Spleen (tissue), 11 donors: Measurements from ENCODE around the gene IL1RAPL1. TPM values are rescaled to one million over a fixed set of nuclear protein-coding genes. Genes with fewer than 3 reads are reported as not detected.

Experiments
- DNase-seq: peaks from one replicate; pipeline ENCODE4 v3.0.0-alpha.2; 2020
- H3K27ac ChIP-seq, 8 donors: fragments of 200-600 bp; sonication (generic) in 7 of 8; 1 replicate in 4 of 8; 2 replicates in 4 of 8; pipeline versions ENCODE4 v1.5.0 to v1.8.0; 2016 to 2021; ENCODE audit warnings: inconsistent platforms in 4 of 8, mild to moderate bottlenecking in 4 of 8, moderate library complexity in 1 of 8
- H3K27me3 ChIP-seq, 7 donors: fragments of 200-600 bp; sonication (generic) in 6 of 7; replicated peaks in 1 of 7; 1 replicate in 4 of 7; 2 replicates in 3 of 7; pipeline versions ENCODE4 v1.5.0 to v1.8.0; 2016 to 2021; ENCODE audit warnings: inconsistent platforms in 3 of 7, mild to moderate bottlenecking in 1 of 7
- H3K36me3 ChIP-seq, 6 donors: fragments of 200-600 bp; sonication (generic) in 5 of 6; 1 replicate in 4 of 6; 2 replicates in 2 of 6; pipeline versions ENCODE4 v1.5.0 to v1.8.0; 2016 to 2021; ENCODE audit warnings: inconsistent platforms in 2 of 6
- H3K4me1 ChIP-seq, 6 donors: fragments of 200-600 bp; sonication (generic) in 5 of 6; 1 replicate in 3 of 6; 2 replicates in 3 of 6; pipeline versions ENCODE4 v1.5.0 to v1.8.0; 2016 to 2021; ENCODE audit warnings: inconsistent platforms in 3 of 6
- H3K4me3 ChIP-seq, 8 donors: fragments of 200-600 bp; sonication (generic) in 7 of 8; 1 replicate in 4 of 8; 2 replicates in 4 of 8; pipeline versions ENCODE4 v1.5.0 to v1.8.0; 2016 to 2021; ENCODE audit warnings: inconsistent platforms in 4 of 8, mild to moderate bottlenecking in 4 of 8, moderate library complexity in 2 of 8
- H3K9me3 ChIP-seq, 8 donors: fragments of 200-600 bp; sonication (generic) in 7 of 8; 1 replicate in 4 of 8; 2 replicates in 4 of 8; pipeline versions ENCODE4 v1.5.0 to v1.8.0; 2016 to 2021; ENCODE audit warnings: inconsistent platforms in 4 of 8
- POLR2A ChIP-seq, 3 donors: fragments of 450-650 bp; IDR thresholded peaks; one replicate each; pipeline ENCODE4 v1.5.1; 2017; ENCODE audit warnings: antibody characterized with exemption in 3 of 3, mild to moderate bottlenecking in 1 of 3
- POLR2AphosphoS5 ChIP-seq, 3 donors: sonication (generic); formaldehyde crosslinking; IDR thresholded peaks; one replicate each; pipeline ENCODE4 v1.5.1; 2017; ENCODE audit warnings: antibody characterized with exemption in 3 of 3
- WGBS, 5 donors: extraction: QIAGEN DNeasy Blood & Tissue Kit in 3 of 5; methylation state at CpG; one replicate each; pipeline versions ENCODE4 v1.1.5 to v1.1.7; 2013 to 2018; 5-methylcytosine and 5-hydroxymethylcytosine counted together
- intact Hi-C: fragments of 100-400 bp; cut with DNase I; formaldehyde crosslinking; loops from one replicate; pipeline ENCODE4 v1.15.0; 2023; ENCODE audit warnings: low total_unique reads
- polyA plus RNA-seq, 3 donors: library from polyadenylated mRNA; stranded (reverse); fragments of 200-250 nt; gene quantifications; one replicate each; pipeline ENCODE4 v1.2.1, GENCODE V29; 2013
- total RNA-seq, 7 donors: library from RNA; depleted of rRNA in 3 of 7; stranded (reverse); fragments of >200 nt in 3 of 7; fragmentation: NEBNext Ultra II Directional in 4 of 7; extraction: Animal tissue kit (Norgen Biotek cat#: 25700) in 4 of 7; gene quantifications; one replicate each; pipeline versions ENCODE4 v1.1.0 to v1.2.1, GENCODE V29; 2016 to 2021
- TF ChIP-seq, protein P1 (sequence below), 11 experiments: fragments of 200-600 bp in 7 of 11; fragments of 450-650 bp in 4 of 11; sonication (generic) in 4 of 11; IDR thresholded peaks in 8 of 11; conservative IDR thresholded peaks in 3 of 11; 1 replicate in 7 of 11; 2 replicates in 4 of 11; pipeline versions ENCODE4 v1.4.0 to v1.8.0; 2016 to 2021; ENCODE audit warnings: antibody characterized with exemption in 11 of 11, inconsistent platforms in 4 of 11, mild to moderate bottlenecking in 1 of 11
- donor health status: healthy with polysubstance abuse.
- donor health status: DM: no; HTN: no; CAD: no; lungs with moderate emphysema.
- donor health status: DM: no; HTN: no; CAD: no.
- donor health status: Bipolar disorder and iron deficiency.
- donor health status: healthy.
- donor health status: DM: no; HTN: no; CAD: no.
- donor health status: DM: yes; HTN: yes; CAD: no.

Gene IL1RAPL1
- total and polyA plus RNA-seq, 10 donors, result 0.03 to 0.19 TPM; not detected in 8

- WGBS, 5 donors, result 39 to 75% (median 56%) methylated on average over 2 of the region's 2 CpGs
- intact Hi-C loops, result no loop called here
These were observed 1339.4 kb downstream of the IL1RAPL1 start for GRCh38 chrX:29926659-29927058.

GRCh38 chrX:29935455-29935854, 1348.2 kb downstream of the IL1RAPL1 start:
- Histone ChIP-seq H3K27me3 (no peaks in the 10 kb centered on the region), H3K36me3 (no peaks in the 10 kb centered on the region), H3K9me3 (no peaks in the 10 kb centered on the region), H3K27ac (no peak overlapping the region), H3K4me1 (no peaks in the 10 kb centered on the region), H3K4me3 (no peak overlapping the region)
- 47 to 67% (median 54%) methylated on average over 1 of the region's 1 CpG for WGBS, 5 donors
- no peak for TF ChIP-seq POLR2A (IDR thresholded peaks at IDR 0.05)
- no peak for TF ChIP-seq POLR2AphosphoS5 (IDR thresholded peaks at IDR 0.05)
- TF ChIP-seq, protein P1, sequence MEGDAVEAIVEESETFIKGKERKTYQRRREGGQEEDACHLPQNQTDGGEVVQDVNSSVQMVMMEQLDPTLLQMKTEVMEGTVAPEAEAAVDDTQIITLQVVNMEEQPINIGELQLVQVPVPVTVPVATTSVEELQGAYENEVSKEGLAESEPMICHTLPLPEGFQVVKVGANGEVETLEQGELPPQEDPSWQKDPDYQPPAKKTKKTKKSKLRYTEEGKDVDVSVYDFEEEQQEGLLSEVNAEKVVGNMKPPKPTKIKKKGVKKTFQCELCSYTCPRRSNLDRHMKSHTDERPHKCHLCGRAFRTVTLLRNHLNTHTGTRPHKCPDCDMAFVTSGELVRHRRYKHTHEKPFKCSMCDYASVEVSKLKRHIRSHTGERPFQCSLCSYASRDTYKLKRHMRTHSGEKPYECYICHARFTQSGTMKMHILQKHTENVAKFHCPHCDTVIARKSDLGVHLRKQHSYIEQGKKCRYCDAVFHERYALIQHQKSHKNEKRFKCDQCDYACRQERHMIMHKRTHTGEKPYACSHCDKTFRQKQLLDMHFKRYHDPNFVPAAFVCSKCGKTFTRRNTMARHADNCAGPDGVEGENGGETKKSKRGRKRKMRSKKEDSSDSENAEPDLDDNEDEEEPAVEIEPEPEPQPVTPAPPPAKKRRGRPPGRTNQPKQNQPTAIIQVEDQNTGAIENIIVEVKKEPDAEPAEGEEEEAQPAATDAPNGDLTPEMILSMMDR (IDR thresholded peaks at IDR 0.05 in 8 of 11, conservative IDR thresholded peaks at IDR 0.05 in 3 of 11), result no peak
- DNase-seq, result no peak
- intact Hi-C loops, result no loop called here

More at GRCh38 chrX:29926659-29927058, 1339.4 kb downstream of the IL1RAPL1 start:
- TF ChIP-seq POLR2A (IDR thresholded peaks at IDR 0.05) (no peak), POLR2AphosphoS5 (IDR thresholded peaks at IDR 0.05) (no peak)
- TF ChIP-seq, protein P1 (IDR thresholded peaks at IDR 0.05 in 8 of 11, conservative IDR thresholded peaks at IDR 0.05 in 3 of 11), result no peak
- H3K27me3 ChIP-seq, result peaks cover 0 to 5% (median 0%) of the 10 kb centered on the region in 7 donors
- H3K4me3 ChIP-seq, result no peak overlapping the region
- H3K27ac ChIP-seq, result no peak overlapping the region
- no peak for DNase-seq
- no peaks in the 10 kb centered on the region for H3K4me1 ChIP-seq
- no peaks in the 10 kb centered on the region for H3K36me3 ChIP-seq
- H3K9me3 ChIP-seq, result no peaks in the 10 kb centered on the region

DNA sequence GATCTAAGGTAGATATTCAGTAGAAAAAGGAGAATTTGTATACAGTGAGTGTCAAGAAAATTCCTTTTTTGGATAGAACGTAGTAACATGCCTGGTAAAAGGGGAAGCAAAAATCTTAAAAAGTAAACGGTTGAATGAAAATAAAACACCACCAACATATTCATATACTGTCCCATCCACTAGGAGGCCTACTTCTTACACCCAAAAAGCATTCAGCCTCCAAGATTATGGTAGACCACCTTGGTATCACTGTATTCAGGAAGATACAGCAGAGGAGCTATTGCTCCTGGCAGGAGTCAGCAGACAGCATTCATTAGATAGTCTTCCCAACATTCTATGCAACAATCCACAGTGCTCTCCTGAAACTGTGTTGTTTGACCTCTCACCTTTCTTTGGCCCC, 1353.5 kb downstream of the IL1RAPL1 start:
- H3K9me3 ChIP-seq, result no peaks in the 10 kb centered on the region
- no peaks in the 10 kb centered on the region for H3K27me3 ChIP-seq
- H3K27ac ChIP-seq, result no peak overlapping the region
- no peaks in the 10 kb centered on the region for H3K36me3 ChIP-seq
- WGBS, 5 donors, result 52 to 75% (median 57%) methylated on average over 2 of the region's 2 CpGs
- H3K4me1 ChIP-seq, result no peaks in the 10 kb centered on the region
- H3K4me3 ChIP-seq, result no peak overlapping the region
- no peak for DNase-seq
- TF ChIP-seq POLR2AphosphoS5 (IDR thresholded peaks at IDR 0.05) (no peak), POLR2A (IDR thresholded peaks at IDR 0.05) (no peak)
- TF ChIP-seq, protein P1 (IDR thresholded peaks at IDR 0.05 in 8 of 11, conservative IDR thresholded peaks at IDR 0.05 in 3 of 11), result no peak
- intact Hi-C loops, result no loop called here

GRCh38 chrX:29941287-29941686, 1354.0 kb downstream of the IL1RAPL1 start:
- no peak overlapping the region for H3K4me3 ChIP-seq
- TF ChIP-seq, protein P1 (IDR thresholded peaks at IDR 0.05 in 8 of 11, conservative IDR thresholded peaks at IDR 0.05 in 3 of 11), result no peak
- TF ChIP-seq POLR2A (IDR thresholded peaks at IDR 0.05), result no peak
- no peak for TF ChIP-seq POLR2AphosphoS5 (IDR thresholded peaks at IDR 0.05)
- H3K27ac ChIP-seq, result no peak overlapping the region
- 11 to 36% (median 20%) methylated on average over 1 of the region's 1 CpG for WGBS, 5 donors
- no peaks in the 10 kb centered on the region for H3K27me3 ChIP-seq
- no peaks in the 10 kb centered on the region for H3K9me3 ChIP-seq
- no peak for DNase-seq
- no peaks in the 10 kb centered on the region for H3K4me1 ChIP-seq
- no peaks in the 10 kb centered on the region for H3K36me3 ChIP-seq
- intact Hi-C loops, result no loop called here
